CD4-positive, alpha-beta T cell treated with Interleukin-17A for 4 hours (primary cell): ENCODE measurements around the gene GOLGA2.

ENCODE experiments used
- DNase-seq: peaks from one replicate; pipeline ENCODE4 v3.0.0-alpha.2; 2020; ENCODE audit warnings: mixed read lengths

Gene GOLGA2, protein sequence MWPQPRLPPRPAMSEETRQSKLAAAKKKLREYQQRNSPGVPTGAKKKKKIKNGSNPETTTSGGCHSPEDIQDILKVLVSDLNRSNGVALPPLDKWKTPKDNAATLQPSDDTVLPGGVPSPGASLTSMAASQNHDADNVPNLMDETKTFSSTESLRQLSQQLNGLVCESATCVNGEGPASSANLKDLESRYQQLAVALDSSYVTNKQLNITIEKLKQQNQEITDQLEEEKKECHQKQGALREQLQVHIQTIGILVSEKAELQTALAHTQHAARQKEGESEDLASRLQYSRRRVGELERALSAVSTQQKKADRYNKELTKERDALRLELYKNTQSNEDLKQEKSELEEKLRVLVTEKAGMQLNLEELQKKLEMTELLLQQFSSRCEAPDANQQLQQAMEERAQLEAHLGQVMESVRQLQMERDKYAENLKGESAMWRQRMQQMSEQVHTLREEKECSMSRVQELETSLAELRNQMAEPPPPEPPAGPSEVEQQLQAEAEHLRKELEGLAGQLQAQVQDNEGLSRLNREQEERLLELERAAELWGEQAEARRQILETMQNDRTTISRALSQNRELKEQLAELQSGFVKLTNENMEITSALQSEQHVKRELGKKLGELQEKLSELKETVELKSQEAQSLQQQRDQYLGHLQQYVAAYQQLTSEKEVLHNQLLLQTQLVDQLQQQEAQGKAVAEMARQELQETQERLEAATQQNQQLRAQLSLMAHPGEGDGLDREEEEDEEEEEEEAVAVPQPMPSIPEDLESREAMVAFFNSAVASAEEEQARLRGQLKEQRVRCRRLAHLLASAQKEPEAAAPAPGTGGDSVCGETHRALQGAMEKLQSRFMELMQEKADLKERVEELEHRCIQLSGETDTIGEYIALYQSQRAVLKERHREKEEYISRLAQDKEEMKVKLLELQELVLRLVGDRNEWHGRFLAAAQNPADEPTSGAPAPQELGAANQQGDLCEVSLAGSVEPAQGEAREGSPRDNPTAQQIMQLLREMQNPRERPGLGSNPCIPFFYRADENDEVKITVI

DNA sequence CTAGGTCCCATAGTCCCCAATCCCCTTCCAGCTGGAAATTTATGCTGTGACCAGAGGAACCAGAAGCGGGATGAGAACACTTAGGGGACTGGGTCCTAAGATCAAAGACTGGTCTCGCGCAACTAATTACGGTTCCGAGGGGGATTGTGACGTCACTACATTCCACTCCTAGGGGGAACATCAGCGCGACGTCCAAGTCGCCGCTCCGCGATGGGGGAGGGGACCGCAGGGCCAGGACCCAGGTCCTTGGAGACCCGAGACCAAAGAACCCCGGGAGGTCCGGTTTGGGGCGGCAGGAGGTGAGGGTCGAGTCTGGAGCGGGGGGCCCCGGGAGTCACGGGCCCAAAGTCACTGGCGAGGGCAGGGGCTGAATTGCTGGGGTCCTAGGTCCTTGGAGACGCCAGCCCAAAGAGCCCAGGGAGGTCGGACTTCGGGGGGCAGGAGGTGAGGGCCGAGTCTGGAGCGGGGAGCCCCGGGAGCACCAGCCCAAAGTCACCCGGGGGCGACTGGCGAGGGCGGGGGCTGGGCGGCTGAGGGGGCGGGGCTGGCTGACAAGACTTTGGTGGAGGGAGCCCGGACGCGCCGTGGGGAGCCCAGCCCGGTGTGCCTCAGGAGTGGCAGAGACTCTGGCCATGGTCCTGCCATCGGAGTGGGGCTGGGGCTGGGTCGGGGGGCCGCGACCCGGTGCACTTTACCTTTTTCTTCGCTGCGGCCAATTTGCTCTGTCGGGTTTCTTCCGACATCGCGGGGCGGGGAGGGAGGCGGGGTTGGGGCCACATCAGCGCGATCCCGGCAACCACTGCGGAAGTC lies at the start of gene GOLGA2:
Gene GOLGA2 (minus strand): TSS at position 810 of the 810 bp plus-strand sequence. CDS start 31 bp downstream, at position 779.
- DNase-seq, result no peak

DNA sequence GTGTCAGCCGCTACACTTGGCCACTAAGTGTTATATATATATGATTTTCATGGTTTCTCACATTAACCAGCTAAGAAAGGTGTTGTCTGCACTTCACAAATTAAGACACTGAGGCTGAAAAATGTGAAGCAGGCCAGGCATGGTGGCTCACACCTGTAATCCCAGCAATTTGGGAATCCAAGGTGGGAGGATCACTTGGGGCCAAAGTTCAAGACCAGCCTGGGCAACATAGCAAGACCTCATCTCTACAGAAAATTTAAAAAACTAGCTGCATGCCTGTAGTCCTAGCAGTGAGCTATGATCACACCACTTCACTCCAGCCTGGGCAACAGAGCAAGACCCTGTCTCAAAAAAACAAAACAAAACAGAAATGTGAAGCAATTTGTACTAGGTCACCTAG lies 48.6 kb upstream of the GOLGA2 start:
- no peak for DNase-seq

DNA sequence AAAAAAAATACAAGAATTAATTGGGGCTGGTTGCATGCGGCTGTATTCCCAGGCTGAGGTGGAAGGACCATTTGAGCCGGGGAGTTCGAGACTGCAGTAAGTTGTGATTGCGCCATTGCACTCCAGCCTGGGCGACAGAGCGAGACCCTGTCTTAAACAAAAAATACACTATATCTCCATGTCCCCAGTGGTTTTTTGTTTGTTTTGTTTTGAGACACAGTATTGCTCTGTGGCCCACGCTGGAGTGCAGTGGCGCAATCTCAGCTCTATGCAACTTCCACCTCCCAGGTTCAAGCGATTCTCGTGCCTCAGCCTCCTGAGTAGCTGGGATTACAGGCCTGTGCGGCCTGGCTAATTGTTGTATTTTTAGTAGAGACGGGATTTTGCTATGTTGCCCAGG lies 48.0 kb upstream of the GOLGA2 start:
- DNase-seq, result no peak

DNA sequence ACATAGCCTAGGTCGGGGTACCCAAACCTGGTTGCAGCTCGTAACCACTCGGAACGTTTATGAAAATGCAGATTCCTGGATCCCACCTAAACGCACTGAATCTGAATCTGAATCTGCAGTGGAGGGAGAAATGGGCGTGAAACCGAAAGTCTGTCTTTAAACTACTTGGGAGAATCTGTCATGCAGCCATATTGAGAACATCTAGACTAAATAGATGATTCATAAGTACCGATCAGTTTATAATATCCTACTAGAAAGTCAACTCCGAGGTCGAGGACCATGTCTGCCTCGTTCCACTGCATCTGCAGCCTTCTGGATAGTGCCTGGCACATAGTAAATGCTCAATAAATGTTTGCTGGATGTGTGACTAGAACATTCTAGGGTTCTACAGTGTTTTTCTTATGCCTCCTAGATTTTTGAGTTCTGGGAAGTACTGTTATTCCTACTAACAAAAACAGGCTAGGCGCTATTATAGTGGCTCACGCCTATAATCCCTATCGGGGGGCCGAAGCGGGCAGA lies 47.5 kb upstream of the GOLGA2 start:
- no peak for DNase-seq

DNA sequence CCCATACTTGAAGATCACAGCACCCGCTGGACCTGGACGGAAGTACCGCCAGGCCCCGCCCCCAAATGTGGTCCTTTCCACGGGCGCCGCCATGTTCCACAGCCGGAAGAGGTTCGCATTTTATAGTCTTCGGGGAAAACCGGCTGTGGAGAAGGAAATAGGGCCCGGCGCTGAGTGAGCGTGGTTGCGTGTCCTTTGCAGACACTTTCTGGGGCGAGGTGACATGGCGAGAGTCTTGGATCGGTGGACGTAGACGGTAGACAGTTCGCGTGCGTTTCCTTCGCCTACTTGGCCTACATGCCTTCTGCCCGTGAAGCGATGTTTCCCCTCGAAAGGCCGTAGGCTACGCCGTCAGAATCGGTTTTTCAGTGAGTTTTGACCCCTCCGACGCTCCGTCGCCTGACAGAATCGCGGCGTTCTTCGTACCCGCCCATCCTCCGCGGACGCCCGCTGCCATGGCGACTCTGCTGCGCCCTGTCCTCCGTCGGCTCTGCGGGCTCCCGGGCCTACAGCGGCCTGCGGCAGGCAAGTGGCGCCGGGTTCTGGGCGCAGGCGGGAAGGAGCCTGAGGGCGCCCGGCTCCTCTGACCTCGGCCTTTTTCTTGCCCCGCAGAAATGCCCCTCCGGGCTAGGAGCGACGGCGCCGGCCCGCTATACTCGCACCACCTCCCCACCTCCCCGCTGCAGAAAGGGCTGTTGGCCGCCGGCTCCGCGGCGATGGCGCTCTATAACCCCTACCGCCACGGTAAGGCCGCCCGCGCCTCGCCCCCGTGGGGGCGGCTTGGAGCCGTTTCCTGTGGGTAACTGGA lies 46.8 kb upstream of the GOLGA2 start, which contains the start of the genes COQ4 and TRUB2:
Gene COQ4 (plus strand): TSS at position 436 of the 808 bp plus-strand sequence. CDS start 20 bp downstream, at position 456.
Gene TRUB2 (minus strand): TSS at position 44 of the 808 bp plus-strand sequence. CDS start 39 bp downstream, at position 5.
- peak; percentile 95 for DNase-seq

DNA sequence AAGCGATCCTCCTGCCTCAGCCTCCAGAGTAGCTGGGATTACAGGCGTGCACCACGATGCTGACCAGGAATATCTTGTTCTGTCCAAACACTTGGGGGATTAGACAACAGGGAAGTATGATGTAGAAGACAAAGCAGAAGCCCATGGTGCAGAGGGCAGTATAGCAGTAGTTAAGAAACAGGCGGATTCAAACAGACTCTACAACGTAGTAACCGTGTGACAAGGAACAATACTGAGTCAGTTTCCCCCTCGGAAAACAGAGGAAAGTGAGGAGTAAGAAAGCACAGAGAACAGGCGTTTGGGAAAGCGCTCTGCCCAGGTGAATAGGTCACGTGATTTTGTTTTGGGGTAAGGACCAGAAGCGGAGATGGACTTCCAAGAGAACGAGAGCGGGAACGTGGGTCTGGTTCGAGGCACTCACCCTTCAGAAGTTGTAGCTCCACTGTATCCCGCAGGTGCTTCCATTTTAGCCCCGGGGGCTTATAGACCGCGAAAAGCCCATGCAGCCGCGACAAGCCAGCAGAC lies 46.1 kb upstream of the GOLGA2 start:
- no peak for DNase-seq

DNA sequence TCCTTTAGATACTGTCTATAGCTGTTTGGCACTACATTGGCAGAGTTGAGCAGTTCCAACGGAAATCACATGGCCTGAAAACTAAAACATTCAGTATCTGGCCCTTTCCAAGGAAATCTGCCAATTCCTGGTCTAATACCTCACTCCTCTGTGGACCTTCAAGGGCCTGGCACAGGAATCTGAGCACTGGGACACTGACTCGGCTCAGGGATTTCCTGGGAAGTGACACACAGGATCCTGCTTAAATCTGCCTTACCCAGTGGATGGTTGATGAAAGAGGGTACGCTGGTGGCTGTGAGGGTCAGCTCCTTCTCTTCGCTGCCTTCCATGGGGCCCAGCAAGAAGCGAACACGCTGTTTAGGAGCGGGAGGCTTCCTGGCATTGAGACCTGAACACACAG lies 45.5 kb upstream of the GOLGA2 start:
- no peak for DNase-seq

DNA sequence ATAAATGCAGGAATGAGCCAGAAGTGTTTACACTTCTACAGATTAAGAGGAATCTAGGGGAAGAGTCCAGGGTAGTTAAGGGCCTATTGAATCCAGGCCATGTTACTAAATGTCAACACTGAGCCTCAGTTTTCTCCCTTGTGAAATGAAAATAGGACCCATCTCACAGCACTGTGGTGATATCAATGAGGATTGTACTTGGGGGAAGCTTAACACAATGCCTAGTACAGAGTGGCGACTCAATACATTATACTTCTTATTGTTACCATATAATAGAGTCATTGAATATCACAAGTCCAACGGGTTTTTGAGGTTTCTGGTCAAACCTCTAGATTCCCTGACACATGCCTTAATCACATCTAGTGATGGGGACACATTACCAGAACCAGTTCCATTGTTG lies 41.8 kb upstream of the GOLGA2 start:
- no peak for DNase-seq

DNA sequence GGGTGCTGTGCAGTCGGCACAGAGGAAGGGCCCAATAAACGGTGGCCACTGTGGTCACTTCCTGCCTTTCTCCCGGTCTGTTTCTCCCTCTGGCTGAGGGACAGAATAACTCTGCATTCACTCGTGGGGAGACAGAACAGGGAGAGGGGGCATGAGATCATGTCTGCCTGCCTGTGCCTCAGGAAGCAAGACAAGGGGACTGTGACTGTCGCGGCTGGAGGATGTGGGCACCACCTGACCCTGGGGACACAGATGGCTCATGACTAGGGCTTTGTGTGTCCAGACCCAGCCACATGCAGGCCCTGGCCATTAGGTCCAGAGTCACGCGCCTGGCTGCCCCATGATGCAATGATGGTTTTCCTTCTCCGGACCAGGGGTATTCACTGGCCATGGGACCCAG lies 40.6 kb upstream of the GOLGA2 start:
- DNase-seq, result no peak

DNA sequence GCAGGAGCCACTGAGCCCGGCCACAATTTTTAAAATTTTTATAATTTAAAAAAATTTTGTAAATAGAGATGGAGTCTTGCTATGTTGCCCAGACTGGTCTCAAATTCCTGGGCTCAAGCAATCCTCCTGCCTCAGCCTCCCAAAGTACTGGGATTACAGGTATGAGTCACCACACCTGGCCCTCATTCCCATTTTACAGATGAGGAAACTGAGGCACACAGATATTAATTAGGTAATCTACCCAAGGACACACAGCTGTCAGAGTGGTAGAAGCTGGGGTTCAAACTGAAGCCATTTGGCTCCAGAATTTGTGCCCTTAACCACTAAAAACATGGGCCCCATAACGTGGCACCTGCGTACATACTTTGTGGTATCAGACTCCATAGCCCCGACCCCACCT lies 38.9 kb upstream of the GOLGA2 start:
- no peak for DNase-seq

DNA sequence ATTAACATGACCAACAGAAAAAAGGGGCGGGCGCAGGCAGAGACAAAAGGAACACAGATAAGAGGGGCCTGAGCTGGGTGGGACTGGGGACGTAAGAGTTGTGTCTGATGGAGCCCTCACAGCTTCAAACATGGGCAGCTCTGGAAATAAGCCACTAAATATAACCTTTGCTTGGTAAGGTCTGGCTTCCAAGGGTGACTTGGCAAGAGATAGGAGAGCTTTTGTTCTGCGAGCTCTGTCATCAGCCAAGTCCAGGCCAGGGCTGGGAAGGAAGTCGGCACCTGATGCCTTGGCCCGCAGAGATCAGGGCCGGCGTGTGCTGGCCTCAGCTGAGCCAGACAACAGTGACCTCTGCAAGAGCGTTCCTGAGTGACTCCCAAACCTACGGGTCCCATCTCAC lies 34.7 kb upstream of the GOLGA2 start:
- no peak for DNase-seq

DNA sequence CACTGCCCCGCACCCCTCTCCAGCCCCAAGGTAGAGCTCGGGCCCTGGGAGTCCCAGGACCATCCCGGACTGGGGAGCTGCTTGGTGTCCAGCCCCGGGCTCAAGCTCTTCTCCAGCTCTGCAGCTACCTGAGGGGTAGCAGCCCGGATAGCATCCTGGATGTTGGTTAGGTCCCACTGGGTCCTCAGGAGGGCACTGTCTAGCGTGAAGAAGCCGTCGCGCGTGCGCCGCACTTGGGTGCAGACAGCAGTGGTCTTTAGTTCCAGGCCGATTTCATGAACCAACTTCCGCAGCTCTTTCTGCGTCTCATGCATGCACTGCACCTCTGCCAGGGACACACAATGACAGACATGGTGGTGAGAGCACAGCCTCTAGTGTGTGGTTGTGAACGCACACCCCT lies 33.7 kb upstream of the GOLGA2 start:
- DNase-seq, result no peak

DNA sequence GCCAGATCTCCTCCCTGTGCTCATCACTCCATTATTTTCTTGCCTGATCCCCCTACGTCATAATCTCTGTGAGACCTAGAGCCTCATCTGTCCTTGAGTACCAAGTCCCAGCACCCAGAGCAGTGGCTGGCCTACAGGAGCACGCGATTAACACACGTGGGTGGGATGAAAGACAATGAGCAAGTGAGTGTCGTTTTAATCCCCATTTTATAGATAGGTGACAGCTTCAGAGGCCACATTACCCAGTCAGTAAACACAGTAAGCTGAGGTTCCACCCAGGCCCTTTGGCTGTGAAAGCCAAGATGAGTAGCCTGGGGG lies 29.1 kb upstream of the GOLGA2 start:
- DNase-seq, result no peak

DNA sequence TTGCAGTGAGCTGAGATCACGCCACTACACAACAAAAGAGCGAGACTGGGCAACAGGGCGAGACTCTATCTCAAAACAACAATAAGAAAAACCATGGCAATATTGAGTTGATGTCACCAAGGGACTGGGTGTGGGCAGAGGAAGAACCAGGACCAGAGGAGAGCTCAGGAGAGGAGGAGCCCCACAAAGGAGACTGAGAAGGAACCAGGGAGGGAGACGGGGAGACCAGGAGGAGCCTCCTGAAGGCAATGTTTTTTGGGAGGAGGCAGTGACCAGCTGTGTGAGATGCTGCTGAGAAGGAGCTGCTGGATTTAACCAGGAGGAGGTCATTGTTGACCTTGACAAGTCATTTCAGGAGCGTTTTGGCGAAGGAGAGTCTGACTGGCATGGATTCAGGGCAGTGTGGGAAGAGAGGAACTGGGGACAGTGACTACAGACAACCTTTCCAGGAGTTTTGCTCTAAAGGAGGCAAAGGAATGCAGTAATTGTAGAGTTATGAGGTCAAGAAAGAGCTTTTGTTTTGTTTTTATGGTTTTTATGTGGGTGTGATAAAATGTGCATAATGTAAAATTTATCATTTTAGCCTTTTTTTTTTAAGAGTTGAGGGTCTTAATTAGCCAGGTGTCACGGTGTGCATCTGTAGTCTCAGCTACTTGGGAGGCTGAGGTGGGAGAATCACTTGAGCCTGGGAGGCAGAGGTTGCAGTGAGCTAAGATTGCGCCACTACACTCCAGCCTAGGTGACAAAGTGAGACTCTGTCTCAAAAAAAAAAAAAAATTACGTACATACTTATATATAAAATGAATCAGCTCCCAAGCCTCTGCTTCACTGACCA lies 28.5 kb upstream of the GOLGA2 start:
- no peak for DNase-seq

DNA sequence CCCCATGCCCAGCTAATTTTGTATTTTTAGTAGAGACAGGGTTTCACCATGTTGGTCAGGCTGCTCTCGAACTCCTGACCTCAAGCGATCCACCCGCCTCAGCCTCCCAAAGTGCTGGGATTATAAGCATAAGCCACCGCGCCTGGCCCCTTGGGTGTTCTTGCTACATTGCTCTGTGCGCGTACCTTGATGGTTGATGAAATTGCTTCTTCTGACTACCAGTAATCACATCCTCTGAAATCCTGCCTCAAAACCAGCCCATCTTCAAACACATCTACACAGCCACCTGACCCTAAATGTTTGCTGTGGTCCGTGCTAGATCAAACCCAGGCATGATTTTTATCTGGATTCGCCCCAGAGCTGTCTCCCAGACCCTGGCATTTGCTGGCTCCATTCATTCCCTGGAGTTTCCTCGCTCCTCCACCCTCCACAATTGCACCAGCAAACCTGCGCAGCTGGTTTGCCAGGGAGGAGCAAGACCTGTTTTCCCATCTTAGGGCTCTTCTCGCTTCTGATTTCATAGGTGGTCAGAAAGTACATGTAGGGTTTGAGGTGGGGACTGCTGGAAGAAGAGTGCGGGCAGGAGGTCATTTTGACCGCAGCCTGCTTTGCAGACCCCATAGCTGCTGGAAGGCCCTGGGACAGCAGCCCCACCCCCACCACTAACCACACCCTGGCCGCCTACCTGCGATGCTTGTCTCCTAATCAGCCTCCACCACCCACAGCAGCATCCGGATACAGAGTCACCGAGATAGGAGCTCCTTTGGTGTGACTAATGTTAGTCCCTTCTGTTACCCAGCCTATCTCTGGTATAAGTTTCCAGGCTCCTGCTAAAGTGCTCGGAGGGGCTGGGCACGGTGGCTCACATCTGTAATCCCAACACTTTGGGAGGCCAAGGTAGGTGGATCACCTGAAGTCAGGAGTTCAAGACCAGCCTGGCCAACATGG lies 23.0 kb upstream of the GOLGA2 start:
- DNase-seq, result no peak

DNA sequence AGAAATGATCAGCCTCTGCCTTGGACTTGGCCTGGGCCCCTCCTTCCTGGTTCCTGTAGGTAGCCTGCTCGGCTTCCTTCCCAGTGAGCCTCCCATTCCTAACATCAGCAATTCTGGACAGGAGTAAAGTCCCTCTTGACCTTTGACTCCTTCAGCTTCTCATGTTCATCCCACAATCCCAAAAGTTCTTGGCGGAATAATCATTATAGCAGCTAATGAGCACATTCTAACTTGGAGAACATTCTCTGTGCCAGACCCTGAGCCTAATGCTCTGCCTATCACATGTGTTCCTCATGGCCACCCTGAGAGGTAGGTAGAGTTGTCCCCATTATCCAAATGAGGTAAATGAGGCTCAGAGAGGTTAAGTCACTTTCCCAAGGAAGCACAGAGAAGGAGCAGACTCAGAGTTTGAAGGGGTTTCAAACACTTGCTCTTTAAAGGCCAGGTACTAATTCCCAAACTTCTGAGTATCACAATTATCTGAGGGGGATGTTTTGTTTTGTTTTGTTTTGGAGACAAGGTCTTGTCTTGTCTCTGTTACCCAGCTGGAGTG lies 21.5 kb upstream of the GOLGA2 start:
- no peak for DNase-seq

DNA sequence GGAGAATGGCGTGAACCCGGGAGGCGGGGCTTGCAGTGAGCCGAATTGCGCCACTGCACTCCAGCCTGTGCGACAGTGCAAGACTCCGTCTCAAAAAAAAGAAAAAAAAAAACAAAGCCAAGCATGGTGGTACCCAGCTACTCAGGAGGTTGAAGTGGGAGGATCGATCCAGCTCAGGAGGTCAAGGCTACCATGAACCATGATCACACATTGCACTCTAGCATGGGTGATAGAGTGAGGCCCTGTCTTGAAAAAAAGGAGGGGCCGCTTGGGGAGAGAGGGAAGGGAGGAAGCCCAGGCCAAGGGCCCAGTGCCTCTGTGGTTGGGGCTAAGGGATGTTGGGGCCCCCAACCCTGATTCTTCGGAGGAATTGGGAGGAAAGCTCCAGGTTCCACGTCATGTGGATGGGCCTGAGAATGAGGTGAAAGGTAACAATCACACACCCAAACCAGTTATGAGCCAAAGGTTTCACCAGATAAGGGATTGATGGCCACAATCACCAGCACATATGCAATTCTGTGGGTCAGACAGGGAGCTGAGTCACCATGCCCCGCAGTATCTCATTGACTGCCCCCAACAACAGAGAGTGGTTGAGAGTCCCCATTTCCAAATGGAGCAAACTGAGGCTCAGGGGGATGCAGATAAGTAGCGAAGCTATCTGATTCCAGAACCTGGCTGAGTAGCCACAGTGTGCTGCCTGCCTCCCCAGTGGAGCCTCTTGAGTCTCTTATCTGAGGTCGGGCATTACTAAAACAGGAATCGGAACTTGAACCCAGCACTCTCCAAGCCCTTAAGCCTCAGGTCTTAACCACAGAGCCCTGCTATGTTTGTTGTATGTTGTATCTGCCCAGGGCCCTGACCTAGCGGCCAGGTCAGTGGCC lies 20.8 kb upstream of the GOLGA2 start:
- no peak for DNase-seq

DNA sequence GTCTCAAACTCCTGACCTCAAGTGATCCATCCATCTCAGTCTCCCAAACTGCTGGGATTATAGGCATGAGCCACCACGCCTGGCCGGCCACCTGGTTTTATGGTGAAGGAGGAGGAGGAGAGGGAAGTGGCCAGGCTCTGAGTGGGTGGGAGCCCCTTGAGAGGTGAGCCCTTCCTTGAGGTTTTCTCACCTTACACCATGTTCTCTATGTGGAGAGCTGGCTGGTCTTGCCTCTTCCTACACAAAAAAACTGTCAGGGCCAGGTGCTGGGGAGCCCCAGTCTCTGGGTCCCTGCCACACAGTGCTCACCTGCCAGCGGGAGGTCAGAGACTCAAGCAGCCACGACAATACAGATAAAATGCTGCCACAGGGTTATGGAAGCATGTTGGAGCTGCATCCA lies 18.3 kb upstream of the GOLGA2 start:
- no peak for DNase-seq
